Testis (tissue), 3 donors: ENCODE results near the gene RNF114. TPM values are rescaled to one million over a fixed set of nuclear protein-coding genes. Genes with fewer than 3 reads are reported as not detected.

Experiments
- DNase-seq: peaks from one replicate; pipeline ENCODE4 v3.0.0-alpha.2; 2019
- H3K27ac ChIP-seq, 2 donors: fragments of 200-600 bp; sonication (generic); one replicate each; pipeline ENCODE4 v1.5.1; 2019
- H3K27me3 ChIP-seq: fragments of 200-600 bp; sonication (generic); one replicate; pipeline ENCODE4 v1.5.1; 2019
- H3K36me3 ChIP-seq: fragments of 200-600 bp; sonication (generic); one replicate; pipeline ENCODE4 v1.5.1; 2017; ENCODE audit warnings: low read depth; ENCODE audit errors: missing control alignments
- H3K4me1 ChIP-seq: fragments of 200-600 bp; sonication (generic); one replicate; pipeline ENCODE4 v1.5.1; 2019
- H3K4me3 ChIP-seq, 2 donors: fragments of 200-600 bp; sonication (generic); one replicate each; pipeline ENCODE4 v1.5.1; 2017 to 2019
- H3K9me3 ChIP-seq: fragments of 200-600 bp; sonication (generic); one replicate; pipeline ENCODE4 v1.5.1; 2017
- POLR2A ChIP-seq: fragments of 450-650 bp; IDR thresholded peaks from one replicate; pipeline ENCODE4 v1.6.1; 2017; ENCODE audit warnings: antibody characterized with exemption, mild to moderate bottlenecking, moderate library complexity
- WGBS, 2 donors: methylation state at CpG; one replicate each; pipeline ENCODE4 v1.1.5; 2018; 5-methylcytosine and 5-hydroxymethylcytosine counted together
- intact Hi-C: fragments of 100-400 bp; cut with DNase I; formaldehyde crosslinking; loops from one replicate; pipeline ENCODE4 v1.15.1; 2023; ENCODE audit warnings: low total_unique reads
- polyA plus RNA-seq: library from polyadenylated mRNA; stranded (reverse); fragments of 350-450 nt; fragmentation: Illumina TruSeq; extraction: RNeasy Lipid Tissue Mini Kit (QIAGEN cat#74804); gene quantifications from one replicate; pipeline ENCODE4 v1.2.3, GENCODE V29; 2014; ENCODE audit warnings: low read depth, low replicate concordance; ENCODE audit not compliant: insufficient read depth
- total RNA-seq, 2 donors: library from RNA; depleted of rRNA; stranded (reverse); fragments of >200 nt; gene quantifications; one replicate each; pipeline ENCODE4 v1.2.3, GENCODE V29; 2016
- TF ChIP-seq, protein P1 (sequence below), 3 experiments: fragments of 450-650 bp in 2 of 3; fragments of 200-600 bp in 1 of 3; sonication (generic) in 1 of 3; IDR thresholded peaks; one replicate each; pipeline ENCODE4 v1.5.1; 2016 to 2019; ENCODE audit warnings: antibody characterized with exemption in 3 of 3, mild to moderate bottlenecking in 2 of 3, moderate library complexity in 1 of 3

RNF114 gene
- total and polyA plus RNA-seq, 3 donors from 2014 or later: 472 to 531 (median 479) TPM

DNA sequence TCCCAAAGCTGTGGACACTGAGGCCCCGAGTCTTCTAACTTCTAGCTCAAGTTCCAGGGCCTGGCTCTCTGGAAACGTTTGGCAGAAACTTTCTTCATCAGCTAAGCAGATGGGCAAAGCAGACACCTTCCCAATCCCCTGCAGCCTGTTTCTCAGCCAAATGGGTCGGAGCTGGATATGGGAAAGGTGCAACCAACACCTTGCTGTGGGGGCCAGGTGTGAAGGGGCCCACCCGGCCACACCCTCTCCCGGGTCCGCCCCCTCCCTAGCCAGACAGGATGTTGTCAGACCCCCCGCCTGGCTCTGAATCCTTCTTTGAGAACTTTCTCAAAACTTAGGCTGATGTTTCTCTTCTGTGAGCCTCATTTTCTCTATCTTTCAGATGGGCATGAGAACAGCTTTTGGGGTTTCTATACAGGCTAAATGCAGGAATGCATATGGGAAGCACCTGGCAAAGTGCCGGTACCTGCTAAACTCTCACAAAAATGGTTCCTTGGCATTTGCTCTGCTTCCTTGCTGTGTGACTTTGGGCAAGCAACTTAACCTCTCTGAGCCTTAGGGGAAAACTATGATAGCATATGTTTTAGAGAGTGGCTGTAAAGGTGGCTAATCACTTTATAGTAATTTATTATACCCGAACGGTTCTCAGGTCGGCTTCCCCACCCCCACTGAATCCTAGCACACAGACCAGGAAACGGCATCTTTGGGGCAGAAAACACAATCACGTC lies 48.4 kb downstream of the RNF114 start:
- Histone ChIP-seq H3K27me3 (no peaks in the 10 kb centered on the region), H3K4me3 (peak overlapping the region; percentile 61 to 70), H3K4me1 (peaks cover 33% of the 10 kb centered on the region), H3K9me3 (no peaks in the 10 kb centered on the region), H3K27ac (peak overlapping the region in 1 of 2 donors; percentile 76), H3K36me3 (no peaks in the 10 kb centered on the region)
- no peak for TF ChIP-seq POLR2A
- TF ChIP-seq, protein P1, sequence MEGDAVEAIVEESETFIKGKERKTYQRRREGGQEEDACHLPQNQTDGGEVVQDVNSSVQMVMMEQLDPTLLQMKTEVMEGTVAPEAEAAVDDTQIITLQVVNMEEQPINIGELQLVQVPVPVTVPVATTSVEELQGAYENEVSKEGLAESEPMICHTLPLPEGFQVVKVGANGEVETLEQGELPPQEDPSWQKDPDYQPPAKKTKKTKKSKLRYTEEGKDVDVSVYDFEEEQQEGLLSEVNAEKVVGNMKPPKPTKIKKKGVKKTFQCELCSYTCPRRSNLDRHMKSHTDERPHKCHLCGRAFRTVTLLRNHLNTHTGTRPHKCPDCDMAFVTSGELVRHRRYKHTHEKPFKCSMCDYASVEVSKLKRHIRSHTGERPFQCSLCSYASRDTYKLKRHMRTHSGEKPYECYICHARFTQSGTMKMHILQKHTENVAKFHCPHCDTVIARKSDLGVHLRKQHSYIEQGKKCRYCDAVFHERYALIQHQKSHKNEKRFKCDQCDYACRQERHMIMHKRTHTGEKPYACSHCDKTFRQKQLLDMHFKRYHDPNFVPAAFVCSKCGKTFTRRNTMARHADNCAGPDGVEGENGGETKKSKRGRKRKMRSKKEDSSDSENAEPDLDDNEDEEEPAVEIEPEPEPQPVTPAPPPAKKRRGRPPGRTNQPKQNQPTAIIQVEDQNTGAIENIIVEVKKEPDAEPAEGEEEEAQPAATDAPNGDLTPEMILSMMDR (IDR thresholded peaks at IDR 0.05): no peak
- 56 to 66% methylated on average over 12 to 13 of the region's 13 CpGs for WGBS, 2 donors
- intact Hi-C loops: loop anchor here (5.0 kb wide), 1 partner anchor 88 kb away; no protein-coding TSS in a partner anchor
- DNase-seq: no peak

DNA sequence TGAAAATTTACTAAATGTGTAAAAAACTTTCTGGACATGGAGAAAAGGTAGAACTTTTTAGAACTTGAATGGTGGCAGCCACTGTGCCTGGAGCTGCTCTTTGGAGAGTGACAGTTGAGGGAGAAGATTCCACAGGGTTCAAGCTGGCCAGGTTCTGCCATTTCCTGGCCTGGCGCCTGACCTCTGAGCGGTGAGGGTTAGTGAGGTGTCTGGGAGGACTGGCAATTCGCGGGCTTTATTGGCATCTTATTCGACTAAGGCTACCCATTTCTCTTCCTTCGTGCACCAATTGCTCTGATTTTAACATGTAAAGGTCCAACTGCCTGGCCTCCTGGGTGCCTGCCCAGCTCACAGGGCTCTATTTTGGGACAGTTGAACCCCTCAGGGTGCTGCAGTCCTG lies 49.0 kb downstream of the RNF114 start:
- Histone ChIP-seq H3K36me3 (no peaks in the 10 kb centered on the region), H3K27me3 (no peaks in the 10 kb centered on the region), H3K27ac (no peak overlapping the region), H3K4me1 (peaks cover 38% of the 10 kb centered on the region), H3K4me3 (peak overlapping the region; percentile 61 to 70), H3K9me3 (no peaks in the 10 kb centered on the region)
- intact Hi-C loops: no loop called here
- TF ChIP-seq, protein P1 (IDR thresholded peaks at IDR 0.05): no peak
- no peak for TF ChIP-seq POLR2A
- no peak for DNase-seq
- 56 to 57% methylated on average over 6 of the region's 6 CpGs for WGBS, 2 donors

DNA sequence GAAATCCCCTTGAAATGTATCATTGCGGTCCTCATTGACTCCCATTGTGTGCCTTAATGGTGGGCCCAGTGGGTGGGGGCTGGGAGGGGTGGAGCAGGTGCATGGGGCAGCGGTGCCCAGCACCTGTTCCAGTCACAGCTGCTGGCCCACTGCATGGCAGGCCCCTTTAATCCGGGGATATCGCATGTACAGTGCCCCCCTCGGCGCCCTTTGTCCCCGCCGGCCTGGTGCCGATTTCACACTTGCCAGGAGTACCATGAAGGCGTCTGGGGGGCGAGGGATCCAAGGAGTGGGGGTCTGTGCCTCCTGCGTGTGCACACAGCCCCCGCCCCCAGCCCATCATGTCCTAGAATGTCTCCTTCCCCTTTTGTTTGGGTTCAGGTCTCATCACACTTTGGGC lies 49.4 kb downstream of the RNF114 start:
- H3K36me3 ChIP-seq: no peaks in the 10 kb centered on the region
- no peak overlapping the region for H3K27ac ChIP-seq
- 62 to 86% methylated on average over 4 to 13 of the region's 13 CpGs for WGBS, 2 donors
- H3K9me3 ChIP-seq: no peaks in the 10 kb centered on the region
- intact Hi-C loops: no loop called here
- TF ChIP-seq, protein P1 (IDR thresholded peaks at IDR 0.05): no peak
- TF ChIP-seq POLR2A: no peak
- peak overlapping the region; percentile 61 to 70 for H3K4me3 ChIP-seq
- H3K27me3 ChIP-seq: no peaks in the 10 kb centered on the region
- no peak for DNase-seq
- H3K4me1 ChIP-seq: peaks cover 43% of the 10 kb centered on the region

DNA sequence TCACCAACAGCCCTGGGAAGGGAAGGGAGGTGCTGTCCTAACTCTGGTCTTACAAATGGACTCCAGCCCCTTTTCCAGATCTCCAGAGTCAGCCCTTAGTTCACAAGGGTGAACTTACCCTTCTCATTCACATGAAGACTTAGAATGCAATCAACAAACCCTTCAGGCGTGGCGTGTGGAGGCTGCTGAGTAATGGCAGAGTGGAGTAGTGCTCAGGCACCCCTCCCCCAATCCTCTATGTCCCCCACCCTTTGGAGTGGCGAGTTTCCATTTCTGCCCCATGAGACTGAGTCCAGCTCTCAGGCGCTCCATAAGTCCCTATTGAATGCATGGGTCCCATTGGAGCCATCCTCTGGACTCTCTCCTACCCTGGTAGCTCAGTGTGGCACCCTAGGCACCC lies 49.9 kb downstream of the RNF114 start:
- no peak overlapping the region for H3K27ac ChIP-seq
- no peak for DNase-seq
- 83 to 88% methylated on average over 2 to 4 of the region's 4 CpGs for WGBS, 2 donors
- TF ChIP-seq POLR2A: no peak
- TF ChIP-seq, protein P1 (IDR thresholded peaks at IDR 0.05): no peak
- H3K4me1 ChIP-seq: peaks cover 47% of the 10 kb centered on the region
- no peak overlapping the region for H3K4me3 ChIP-seq
- H3K36me3 ChIP-seq: no peaks in the 10 kb centered on the region
- H3K27me3 ChIP-seq: no peaks in the 10 kb centered on the region
- intact Hi-C loops: no loop called here
- no peaks in the 10 kb centered on the region for H3K9me3 ChIP-seq
